Effector memory CD4-positive, alpha-beta T cell (primary cell): ENCODE results near the gene TSFM.
"Not testable (repeated sequence)": the region's sequence is repeated elsewhere in the genome, so short reads cannot be mapped to it uniquely, and the experiment has no call there.

Experiments used
- DNase-seq, 3 donors: peaks; one replicate each; pipeline ENCODE4 v3.0.0-alpha.2; 2020
- H3K27ac ChIP-seq: 2 replicates; pipeline ENCODE4 v1.7.0; 2013; ENCODE audit warnings: mild to moderate bottlenecking, low read length, moderate library complexity; ENCODE audit not compliant: insufficient read depth, poor library complexity, severe bottlenecking
- H3K27me3 ChIP-seq: replicated peaks from 2 replicates; pipeline ENCODE4 v1.7.0; 2013; ENCODE audit warnings: mild to moderate bottlenecking, low read length; ENCODE audit not compliant: insufficient read depth, control insufficient read depth, poor library complexity, severe bottlenecking
- H3K36me3 ChIP-seq: 2 replicates; pipeline ENCODE4 v1.7.0; 2013; ENCODE audit warnings: mild to moderate bottlenecking, low read length, moderate library complexity; ENCODE audit not compliant: control insufficient read depth, insufficient read depth
- H3K4me1 ChIP-seq: 2 replicates; pipeline ENCODE4 v1.7.0; 2013; ENCODE audit warnings: low read length, mild to moderate bottlenecking; ENCODE audit not compliant: control insufficient read depth, insufficient read depth, poor library complexity, severe bottlenecking
- H3K4me3 ChIP-seq: 2 replicates; pipeline ENCODE4 v1.7.0; 2013; ENCODE audit warnings: low read length, low read depth, mild to moderate bottlenecking; ENCODE audit not compliant: insufficient read depth, poor library complexity, severe bottlenecking
- H3K9me3 ChIP-seq: 2 replicates; pipeline ENCODE4 v1.7.0; 2013; ENCODE audit warnings: mild to moderate bottlenecking, low read length, moderate library complexity; ENCODE audit not compliant: control insufficient read depth

Gene TSFM

GRCh38 chr12:57771236-57771872 is 11.2 kb upstream of the TSFM start:
- peak; percentile 66 to 78 (median 74) for DNase-seq
- Histone ChIP-seq H3K36me3 (peaks cover 3% of the 10 kb centered on the region), H3K9me3 (no peaks in the 10 kb centered on the region), H3K27me3 (peaks cover 6% of the 10 kb centered on the region), H3K4me3 (peak overlapping the region; percentile 75), H3K4me1 (peaks cover 10% of the 10 kb centered on the region), H3K27ac (peak overlapping the region; percentile 76)

- DNase-seq, result peak; percentile 76 to 88 (median 86)
- H3K27me3 ChIP-seq, result peaks cover 1% of the 10 kb centered on the region
- H3K27ac ChIP-seq, result peak within 1 kb of the TSS; percentile 76
- H3K4me1 ChIP-seq, result peaks cover 4% of the 10 kb centered on the region
- peak within 1 kb of the TSS; percentile 75 for H3K4me3 ChIP-seq
- H3K9me3 ChIP-seq, result no peaks in the 10 kb centered on the region
- peaks cover 3% of the 10 kb centered on the region for H3K36me3 ChIP-seq
Observed at GRCh38 chr12:57771873-57772428, 10.6 kb upstream of the TSFM start, which contains the start of gene METTL1. TSS of gene METTL1 (minus strand) at chr12:57772105. CDS start at chr12:57772083, 22 bp downstream.

GRCh38 chr12:57772429-57773322 is 9.9 kb upstream of the TSFM start, which contains the start of gene EEF1AKMT3:
TSS of gene EEF1AKMT3 (plus strand) at chr12:57772614. CDS start at chr12:57772725, 111 bp downstream.
- DNase-seq, result no peak

GRCh38 chr12:57774634-57775033 is 8.0 kb upstream of the TSFM start:
- H3K27ac ChIP-seq, H3K4me3 ChIP-seq, H3K4me1 ChIP-seq, H3K36me3 ChIP-seq, H3K9me3 ChIP-seq, H3K27me3 ChIP-seq, DNase-seq: not testable (repeated sequence)

More at GRCh38 chr12:57772429-57773322, 9.9 kb upstream of the TSFM start, which contains the start of gene EEF1AKMT3:
- Histone ChIP-seq H3K27ac (peak within 1 kb of the TSS; percentile 76), H3K36me3 (peaks cover 3% of the 10 kb centered on the region), H3K27me3 (no peaks in the 10 kb centered on the region), H3K4me3 (peak within 1 kb of the TSS; percentile 75), H3K4me1 (peaks cover 2% of the 10 kb centered on the region), H3K9me3 (no peaks in the 10 kb centered on the region)

GRCh38 chr12:57775044-57775443 is 7.5 kb upstream of the TSFM start:
- Histone ChIP-seq H3K36me3 (no peaks in the 10 kb centered on the region), H3K27ac (no peak overlapping the region), H3K4me1 (peaks cover 7% of the 10 kb centered on the region), H3K27me3 (no peaks in the 10 kb centered on the region), H3K4me3 (no peak overlapping the region), H3K9me3 (no peaks in the 10 kb centered on the region)
- no peak for DNase-seq

- H3K4me1 ChIP-seq, result peaks cover 13% of the 10 kb centered on the region
- no peaks in the 10 kb centered on the region for H3K36me3 ChIP-seq
- H3K9me3 ChIP-seq, result no peaks in the 10 kb centered on the region
- DNase-seq, result no peak
- no peaks in the 10 kb centered on the region for H3K27me3 ChIP-seq
- no peak overlapping the region for H3K27ac ChIP-seq
- H3K4me3 ChIP-seq, result no peak overlapping the region
Observed at GRCh38 chr12:57775563-57776246, 6.9 kb upstream of the TSFM start.

GRCh38 chr12:57776247-57776587 is 6.4 kb upstream of the TSFM start:
- Histone ChIP-seq H3K27me3 (no peaks in the 10 kb centered on the region), H3K9me3 (no peaks in the 10 kb centered on the region), H3K4me3 (no peak overlapping the region), H3K27ac (no peak overlapping the region), H3K4me1 (peaks cover 19% of the 10 kb centered on the region), H3K36me3 (no peaks in the 10 kb centered on the region)
- no peak for DNase-seq

GRCh38 chr12:57777367-57777766 is 5.2 kb upstream of the TSFM start:
- H3K4me3 ChIP-seq, result no peak overlapping the region
- peaks cover 30% of the 10 kb centered on the region for H3K4me1 ChIP-seq
- no peaks in the 10 kb centered on the region for H3K27me3 ChIP-seq
- no peaks in the 10 kb centered on the region for H3K9me3 ChIP-seq
- DNase-seq, result no peak
- no peaks in the 10 kb centered on the region for H3K36me3 ChIP-seq
- H3K27ac ChIP-seq, result no peak overlapping the region

- no peak for DNase-seq
- H3K27me3 ChIP-seq, result no peaks in the 10 kb centered on the region
- H3K9me3 ChIP-seq, result no peaks in the 10 kb centered on the region
- peaks cover 30% of the 10 kb centered on the region for H3K4me1 ChIP-seq
- no peak overlapping the region for H3K27ac ChIP-seq
- H3K36me3 ChIP-seq, result no peaks in the 10 kb centered on the region
- no peak overlapping the region for H3K4me3 ChIP-seq
Observed at GRCh38 chr12:57777911-57778310, 4.7 kb upstream of the TSFM start.
